ENCODE measurements around the gene RPS21.
"Not testable (repeated sequence)": the region's sequence is repeated elsewhere in the genome, so short reads cannot be mapped to it uniquely, and the experiment has no call there.

RPS21 gene

DNA sequence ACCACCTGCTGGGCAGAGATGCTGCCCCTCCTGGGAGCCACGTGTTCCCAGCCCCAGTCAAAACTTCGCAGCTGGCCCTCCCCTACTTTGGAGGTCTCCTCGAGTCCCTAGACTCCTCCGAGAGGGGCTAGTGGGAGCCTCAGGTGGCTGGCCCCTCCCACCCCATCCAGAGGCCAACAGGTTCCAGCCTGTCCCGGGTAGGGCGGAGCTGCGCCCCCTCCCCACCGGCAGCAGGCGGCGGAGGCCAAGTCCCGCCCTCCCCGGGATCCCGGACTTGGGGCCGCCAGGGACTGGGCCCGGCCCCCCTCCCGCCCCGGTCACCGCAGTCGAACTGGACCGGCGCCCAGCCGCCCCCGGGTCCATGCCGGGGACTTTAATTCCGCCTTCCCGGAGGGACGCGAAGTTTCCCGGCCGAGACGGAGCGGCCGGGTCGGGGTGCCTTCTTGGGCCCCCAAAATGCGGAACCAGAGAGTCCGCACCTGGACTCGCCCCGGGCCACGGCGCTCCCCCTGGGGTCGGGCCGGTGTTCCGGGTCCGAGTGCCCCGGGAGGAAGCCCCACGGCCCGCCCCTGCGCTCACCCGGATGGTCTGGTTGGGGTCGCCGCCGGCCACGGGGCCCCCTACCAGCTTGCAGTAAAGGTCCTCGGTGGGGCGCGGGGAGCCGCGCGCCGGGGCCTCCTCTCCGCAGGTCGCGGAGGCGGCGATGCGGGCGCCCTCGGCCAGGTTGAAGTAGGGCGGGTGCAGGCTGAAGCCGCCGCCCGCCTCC is 20.4 kb upstream of the RPS21 start:
- DNase-seq, result no peak

- DNase-seq, result no peak
Measured at GRCh38 chr20:62367136-62367632, 19.7 kb upstream of the RPS21 start, which contains the start of gene LAMA5. Gene LAMA5, minus strand, starts transcription at chr20:62367312. Its CDS starts 67 bp downstream, at chr20:62367245.

DNA sequence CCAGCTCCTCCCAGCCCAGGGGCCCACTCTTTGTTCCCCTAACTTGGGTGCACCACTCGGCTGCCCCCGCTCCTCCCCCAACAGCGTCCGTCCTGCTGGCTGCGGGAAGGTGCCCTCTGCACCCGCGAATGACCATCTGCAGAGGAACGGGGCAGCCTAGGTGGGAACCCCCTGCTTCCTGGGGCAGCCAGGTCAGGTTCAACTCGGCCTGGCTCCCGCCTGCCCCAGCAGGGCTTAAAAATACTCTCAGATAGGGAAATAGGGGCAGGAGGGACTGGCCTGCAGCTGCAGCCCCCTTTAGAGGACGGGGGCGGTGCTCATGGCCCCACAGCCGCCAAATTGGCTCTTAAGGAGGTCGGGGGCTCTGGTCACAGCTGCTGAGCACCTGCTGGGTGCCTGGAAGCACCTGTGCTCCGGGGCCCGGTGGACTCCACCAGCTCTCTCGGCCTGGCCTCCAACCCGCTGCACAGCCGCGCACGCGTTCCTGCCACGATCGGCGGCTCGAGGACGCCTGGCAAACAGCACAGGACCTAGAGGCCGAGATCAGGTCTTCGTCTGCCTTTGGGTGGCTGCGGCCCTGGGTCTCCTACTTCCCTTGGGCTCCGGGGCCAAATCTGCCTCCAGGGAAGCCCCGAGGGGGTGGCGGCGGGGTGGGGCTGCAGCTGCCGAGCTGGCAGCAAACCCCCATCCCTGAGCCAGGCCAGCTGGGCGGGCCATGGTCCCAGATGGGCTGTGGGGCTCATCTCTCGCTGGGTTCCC is 19.1 kb upstream of the RPS21 start:
- no peak for DNase-seq

- DNase-seq, result no peak
Measured at GRCh38 chr20:62368392-62368975, 18.4 kb upstream of the RPS21 start.

- DNase-seq, result no peak
Measured at GRCh38 chr20:62368976-62369814, 17.7 kb upstream of the RPS21 start.

GRCh38 chr20:62369815-62370114 is 17.1 kb upstream of the RPS21 start:
- DNase-seq, result no peak

GRCh38 chr20:62370115-62370806 is 16.6 kb upstream of the RPS21 start:
- peak; percentile 45 for DNase-seq

GRCh38 chr20:62370807-62371587 is 15.9 kb upstream of the RPS21 start:
- DNase-seq, result no peak

GRCh38 chr20:62371588-62372041 is 15.3 kb upstream of the RPS21 start:
- no peak for DNase-seq

GRCh38 chr20:62372042-62372993 is 14.6 kb upstream of the RPS21 start:
- no peak for DNase-seq

- not testable (repeated sequence) for DNase-seq
Measured at GRCh38 chr20:62373631-62374179, 13.2 kb upstream of the RPS21 start.

GRCh38 chr20:62374331-62375152 is 12.4 kb upstream of the RPS21 start:
- no peak for DNase-seq

DNA sequence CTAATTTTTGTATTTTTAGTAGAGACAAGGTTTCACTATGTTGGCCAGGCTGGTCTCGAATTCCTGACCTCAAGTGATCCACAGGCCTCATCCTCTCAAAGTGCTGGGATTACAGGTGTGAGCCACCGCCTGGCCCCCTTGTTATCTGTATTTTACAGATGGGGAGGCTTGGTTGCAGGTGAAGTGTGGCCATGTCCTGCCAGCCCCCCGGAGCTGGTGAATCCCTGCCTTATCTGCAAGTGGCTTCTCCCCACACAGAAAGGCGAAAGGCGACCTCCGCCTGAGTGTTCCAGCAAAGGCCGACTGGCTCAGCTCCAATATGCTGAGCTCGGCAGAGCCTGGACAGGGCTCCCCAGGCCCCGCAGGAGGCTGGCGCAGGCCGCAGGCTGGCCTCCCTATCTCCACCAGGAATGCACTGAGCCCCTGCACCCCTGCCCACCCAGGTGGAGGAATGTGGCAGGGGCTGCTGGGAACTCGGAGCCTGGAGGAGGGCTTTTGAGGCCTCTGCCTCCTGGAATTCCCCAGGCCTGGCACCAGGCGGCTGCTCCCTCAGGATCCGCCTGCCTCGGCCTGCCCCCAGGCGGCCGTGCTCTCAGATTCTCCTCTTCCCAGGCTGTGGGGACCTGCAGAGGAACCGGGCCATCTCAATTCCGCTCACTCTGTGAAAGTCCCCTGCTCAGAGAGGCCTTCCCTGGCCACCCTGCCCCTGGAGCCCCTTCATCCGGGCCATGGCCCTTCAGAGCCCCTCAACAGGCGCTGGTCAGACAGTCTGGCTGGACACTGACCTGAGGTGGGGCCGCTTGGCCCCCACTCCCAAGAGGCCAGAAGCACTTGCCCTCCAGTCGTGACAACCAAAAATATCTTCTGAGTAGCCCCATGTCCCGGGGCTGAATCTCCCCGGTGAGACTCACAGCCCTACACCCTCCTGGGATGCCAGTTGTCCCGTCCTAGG is 10.5 kb upstream of the RPS21 start:
- DNase-seq, result no peak

GRCh38 chr20:62377064-62377461 is 9.8 kb upstream of the RPS21 start:
- no peak for DNase-seq

GRCh38 chr20:62377615-62378178 is 9.2 kb upstream of the RPS21 start:
- DNase-seq, result no peak

- no peak for DNase-seq
Measured at GRCh38 chr20:62378215-62378614, 8.7 kb upstream of the RPS21 start.

GRCh38 chr20:62381202-62381797 is 5.6 kb upstream of the RPS21 start:
- DNase-seq, result no peak

All from NCI-H2107 (cell line).